ENCODE results near the gene RHBDD1.
"Not testable (repeated sequence)": the region's sequence is repeated elsewhere in the genome, so short reads cannot be mapped to it uniquely, and the experiment has no call there.

Gene RHBDD1

GRCh38 chr2:226838722-226839121 is 2.9 kb downstream of the RHBDD1 start:
- peaks cover 52% of the 10 kb centered on the region for H3K79me2 ChIP-seq (ENCODE audit: insufficient read depth, low read length)
- H3F3A ChIP-seq (ENCODE audit: low read depth), result peaks cover 10% of the 10 kb centered on the region; the same call in 1 of the 2 replicates
- TF ChIP-seq EZH2phosphoT487 (IDR thresholded peaks at IDR 0.05; ENCODE audit: borderline replicate concordance), result no peak
- TF ChIP-seq, protein P1, sequence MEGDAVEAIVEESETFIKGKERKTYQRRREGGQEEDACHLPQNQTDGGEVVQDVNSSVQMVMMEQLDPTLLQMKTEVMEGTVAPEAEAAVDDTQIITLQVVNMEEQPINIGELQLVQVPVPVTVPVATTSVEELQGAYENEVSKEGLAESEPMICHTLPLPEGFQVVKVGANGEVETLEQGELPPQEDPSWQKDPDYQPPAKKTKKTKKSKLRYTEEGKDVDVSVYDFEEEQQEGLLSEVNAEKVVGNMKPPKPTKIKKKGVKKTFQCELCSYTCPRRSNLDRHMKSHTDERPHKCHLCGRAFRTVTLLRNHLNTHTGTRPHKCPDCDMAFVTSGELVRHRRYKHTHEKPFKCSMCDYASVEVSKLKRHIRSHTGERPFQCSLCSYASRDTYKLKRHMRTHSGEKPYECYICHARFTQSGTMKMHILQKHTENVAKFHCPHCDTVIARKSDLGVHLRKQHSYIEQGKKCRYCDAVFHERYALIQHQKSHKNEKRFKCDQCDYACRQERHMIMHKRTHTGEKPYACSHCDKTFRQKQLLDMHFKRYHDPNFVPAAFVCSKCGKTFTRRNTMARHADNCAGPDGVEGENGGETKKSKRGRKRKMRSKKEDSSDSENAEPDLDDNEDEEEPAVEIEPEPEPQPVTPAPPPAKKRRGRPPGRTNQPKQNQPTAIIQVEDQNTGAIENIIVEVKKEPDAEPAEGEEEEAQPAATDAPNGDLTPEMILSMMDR (conservative IDR thresholded peaks at IDR 0.05; ENCODE audit: low read length), result no peak
- H3K27me3 ChIP-seq (ENCODE audit: insufficient read depth, low read length, poor library complexity, severe bottlenecking), result no peaks in the 10 kb centered on the region
- H3K9ac ChIP-seq (ENCODE audit: low read depth, low read length, poor library complexity, severe bottlenecking), result peak overlapping the region; percentile 97
- H4K20me1 ChIP-seq (ENCODE audit: insufficient read depth, low read length, poor library complexity, severe bottlenecking), result peaks cover 13% of the 10 kb centered on the region
- peak overlapping the region; percentile 93 for H3K4me2 ChIP-seq (ENCODE audit: low read depth, low read length, poor library complexity, severe bottlenecking)
- no peak overlapping the region for H2AFZ ChIP-seq (ENCODE audit: low read length)
- H3K9me2 ChIP-seq (replicated peaks; ENCODE audit: low read depth, low read length), result no peaks in the 10 kb centered on the region
- peaks cover 51% of the 10 kb centered on the region for H3K4me1 ChIP-seq (ENCODE audit: insufficient read depth, low read length, poor library complexity, severe bottlenecking)
- H3K36me3 ChIP-seq (ENCODE audit: insufficient read depth, low read length), result no peaks in the 10 kb centered on the region
- H3K9me3 ChIP-seq (ENCODE audit: insufficient read depth, low read depth, low read length), result peaks cover 9% of the 10 kb centered on the region; the same call in 1 of the 2 replicates
- H3K4me3 ChIP-seq (ENCODE audit: low read length, poor library complexity, severe bottlenecking), result peak overlapping the region; percentile 87

GRCh38 chr2:226839161-226839560 is 3.3 kb downstream of the RHBDD1 start:
- H3K36me3 ChIP-seq (ENCODE audit: insufficient read depth, low read length), result no peaks in the 10 kb centered on the region
- H3K27me3 ChIP-seq (ENCODE audit: insufficient read depth, low read length, poor library complexity, severe bottlenecking), result no peaks in the 10 kb centered on the region
- H3K9me3 ChIP-seq (ENCODE audit: insufficient read depth, low read depth, low read length), result peaks cover 9% of the 10 kb centered on the region; the same call in 1 of the 2 replicates
- no peaks in the 10 kb centered on the region for H3K9me2 ChIP-seq (replicated peaks; ENCODE audit: low read depth, low read length)
- H3K79me2 ChIP-seq (ENCODE audit: insufficient read depth, low read length), result peaks cover 47% of the 10 kb centered on the region
- H3K4me2 ChIP-seq (ENCODE audit: low read depth, low read length, poor library complexity, severe bottlenecking), result peak overlapping the region; percentile 93
- H3K9ac ChIP-seq (ENCODE audit: low read depth, low read length, poor library complexity, severe bottlenecking), result peak overlapping the region; percentile 30
- peaks cover 10% of the 10 kb centered on the region; the same call in 1 of the 2 replicates for H3F3A ChIP-seq (ENCODE audit: low read depth)
- no peak for TF ChIP-seq EZH2phosphoT487 (IDR thresholded peaks at IDR 0.05; ENCODE audit: borderline replicate concordance)
- TF ChIP-seq, protein P1 (conservative IDR thresholded peaks at IDR 0.05; ENCODE audit: low read length), result no peak
- H3K4me1 ChIP-seq (ENCODE audit: insufficient read depth, low read length, poor library complexity, severe bottlenecking), result peaks cover 46% of the 10 kb centered on the region
- no peak overlapping the region for H2AFZ ChIP-seq (ENCODE audit: low read length)
- H4K20me1 ChIP-seq (ENCODE audit: insufficient read depth, low read length, poor library complexity, severe bottlenecking), result peaks cover 9% of the 10 kb centered on the region
- peak overlapping the region; percentile 87 for H3K4me3 ChIP-seq (ENCODE audit: low read length, poor library complexity, severe bottlenecking)

- Histone ChIP-seq H4K20me1 (ENCODE audit: insufficient read depth, low read length, poor library complexity, severe bottlenecking) (peaks cover 3% of the 10 kb centered on the region), H3K36me3 (ENCODE audit: insufficient read depth, low read length) (no peaks in the 10 kb centered on the region), H3K4me1 (ENCODE audit: insufficient read depth, low read length, poor library complexity, severe bottlenecking) (peaks cover 45% of the 10 kb centered on the region), H3K79me2 (ENCODE audit: insufficient read depth, low read length) (peaks cover 40% of the 10 kb centered on the region), H3F3A (ENCODE audit: low read depth) (peaks cover 10% of the 10 kb centered on the region; the same call in 1 of the 2 replicates), H3K4me3 (ENCODE audit: low read length, poor library complexity, severe bottlenecking) (peak overlapping the region; percentile 87), H2AFZ (ENCODE audit: low read length) (no peak overlapping the region), H3K9me3 (ENCODE audit: insufficient read depth, low read depth, low read length) (peaks cover 9% of the 10 kb centered on the region; the same call in 1 of the 2 replicates), H3K4me2 (ENCODE audit: low read depth, low read length, poor library complexity, severe bottlenecking) (peak overlapping the region; percentile 93), H3K9me2 (replicated peaks; ENCODE audit: low read depth, low read length) (no peaks in the 10 kb centered on the region), H3K27me3 (ENCODE audit: insufficient read depth, low read length, poor library complexity, severe bottlenecking) (no peaks in the 10 kb centered on the region), H3K9ac (ENCODE audit: low read depth, low read length, poor library complexity, severe bottlenecking) (peak overlapping the region; percentile 30)
- TF ChIP-seq, protein P1 (conservative IDR thresholded peaks at IDR 0.05; ENCODE audit: low read length), result no peak
- no peak for TF ChIP-seq EZH2phosphoT487 (IDR thresholded peaks at IDR 0.05; ENCODE audit: borderline replicate concordance)
Measured at GRCh38 chr2:226839951-226840350, 4.1 kb downstream of the RHBDD1 start.

DNA sequence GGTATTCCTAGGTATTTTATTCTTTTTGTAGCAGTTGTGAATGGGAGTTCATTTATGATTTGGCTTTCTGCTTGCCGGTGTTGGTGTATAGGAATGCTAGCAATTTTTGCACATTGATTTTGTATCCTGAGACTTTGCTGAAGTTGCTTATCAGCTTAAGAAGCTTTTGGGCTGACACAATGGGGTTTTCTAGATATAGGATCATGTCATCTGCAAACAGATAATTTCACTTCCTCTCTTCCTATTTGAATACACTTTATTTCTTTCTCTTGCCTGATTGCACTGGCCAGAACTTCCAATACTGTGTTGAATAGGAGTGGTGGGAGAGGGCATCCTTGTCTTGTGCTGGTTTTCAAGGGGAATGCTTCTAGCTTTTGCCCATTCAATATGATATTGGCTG is 7.1 kb downstream of the RHBDD1 start:
- not testable (repeated sequence) for H3K9ac ChIP-seq (ENCODE audit: low read depth, low read length, poor library complexity, severe bottlenecking); H3K4me2 ChIP-seq (ENCODE audit: low read depth, low read length, poor library complexity, severe bottlenecking); H3K9me3 ChIP-seq (ENCODE audit: insufficient read depth, low read depth, low read length); H3K4me3 ChIP-seq (ENCODE audit: low read length, poor library complexity, severe bottlenecking); H3F3A ChIP-seq (ENCODE audit: low read depth); H2AFZ ChIP-seq (ENCODE audit: low read length); H3K27me3 ChIP-seq (ENCODE audit: insufficient read depth, low read length, poor library complexity, severe bottlenecking); H4K20me1 ChIP-seq (ENCODE audit: insufficient read depth, low read length, poor library complexity, severe bottlenecking); H3K9me2 ChIP-seq (replicated peaks; ENCODE audit: low read depth, low read length); H3K36me3 ChIP-seq (ENCODE audit: insufficient read depth, low read length)
- peaks cover 37% of the 10 kb centered on the region for H3K4me1 ChIP-seq (ENCODE audit: insufficient read depth, low read length, poor library complexity, severe bottlenecking)
- peaks cover 17% of the 10 kb centered on the region for H3K79me2 ChIP-seq (ENCODE audit: insufficient read depth, low read length)
